DMS53 (cell line): ENCODE results near the gene MR1.

Experiments
- DNase-seq: peaks from one replicate; lab custom pipeline; 2025; lab: John Stamatoyannopoulos, UW

The MR1 gene

GRCh38 chr1:181064011-181064623 is 30.3 kb downstream of the MR1 start:
- DNase-seq = no peak

DNA sequence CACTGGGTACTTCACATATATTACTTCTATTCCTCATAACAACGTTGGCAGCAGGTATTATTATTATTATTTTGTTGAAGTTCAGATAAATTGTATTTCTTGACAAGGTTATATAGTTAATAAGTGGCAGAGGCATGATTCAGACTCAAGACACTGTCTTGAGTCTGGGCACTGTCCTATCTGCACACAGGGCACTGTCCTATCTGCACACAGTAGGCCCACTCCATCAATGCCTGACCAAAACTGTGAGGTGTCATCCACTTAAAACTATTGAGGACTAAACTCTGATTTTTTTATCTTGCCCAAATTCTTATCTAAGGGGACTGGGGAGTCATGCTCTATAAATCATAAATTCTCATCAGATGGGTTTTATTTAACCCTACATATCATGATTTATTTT is 30.9 kb downstream of the MR1 start:
- no peak for DNase-seq

DNA sequence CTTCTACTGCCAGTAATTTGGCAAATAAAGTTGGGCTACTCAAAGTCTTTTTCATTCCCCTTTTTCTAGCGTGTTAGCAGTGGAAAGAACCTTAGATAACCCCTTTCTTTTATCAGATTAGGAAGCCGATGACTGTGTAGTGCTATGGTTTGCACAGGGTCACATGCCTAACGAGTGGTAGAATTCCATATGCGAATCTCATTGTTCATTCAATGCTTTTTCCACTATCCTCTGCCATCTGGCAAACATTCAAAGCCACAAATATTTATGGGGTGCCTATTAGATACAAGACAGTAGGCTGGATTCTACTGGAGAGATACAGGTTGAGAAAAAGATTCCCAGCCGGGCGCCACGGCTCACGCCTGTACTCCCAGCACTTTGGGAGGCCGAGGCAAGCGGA is 39.9 kb downstream of the MR1 start:
- no peak for DNase-seq

- DNase-seq = no peak
Measured at GRCh38 chr1:181075766-181076350, 42.1 kb downstream of the MR1 start.

- no peak for DNase-seq
Measured at GRCh38 chr1:181076852-181077251, 43.1 kb downstream of the MR1 start.

DNA sequence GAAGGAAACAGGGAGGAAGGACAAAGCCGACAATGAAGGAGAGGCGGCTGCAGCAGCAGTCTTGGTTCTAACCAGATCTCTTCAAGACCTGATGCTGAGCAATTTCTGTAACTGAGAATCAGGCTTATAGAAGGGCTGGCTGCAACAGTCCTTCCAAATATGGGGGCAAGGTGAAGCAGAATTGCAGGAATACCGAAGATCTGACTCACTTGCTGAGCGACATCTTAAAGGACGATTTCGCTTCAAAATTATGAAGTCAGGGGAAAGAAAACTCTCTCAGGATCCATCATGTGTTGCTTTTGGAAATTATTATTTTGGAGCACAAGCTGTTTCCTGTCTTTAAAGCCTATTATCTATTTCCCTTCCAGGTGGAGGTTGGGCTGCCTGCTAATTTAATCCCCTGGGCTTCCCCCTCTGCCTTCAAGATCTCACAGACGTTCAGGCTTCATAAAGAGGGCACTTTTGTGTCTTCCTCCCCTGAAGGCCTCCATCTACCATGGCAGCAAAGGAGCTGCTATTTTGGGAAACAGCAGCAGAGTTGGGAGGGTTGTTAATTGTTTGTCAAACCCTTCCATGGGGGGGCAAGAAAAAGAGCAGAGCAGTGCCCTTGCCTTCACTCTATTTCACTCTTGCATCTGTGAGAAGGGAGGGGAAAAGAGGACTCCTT is 43.9 kb downstream of the MR1 start:
- no peak for DNase-seq

DNA sequence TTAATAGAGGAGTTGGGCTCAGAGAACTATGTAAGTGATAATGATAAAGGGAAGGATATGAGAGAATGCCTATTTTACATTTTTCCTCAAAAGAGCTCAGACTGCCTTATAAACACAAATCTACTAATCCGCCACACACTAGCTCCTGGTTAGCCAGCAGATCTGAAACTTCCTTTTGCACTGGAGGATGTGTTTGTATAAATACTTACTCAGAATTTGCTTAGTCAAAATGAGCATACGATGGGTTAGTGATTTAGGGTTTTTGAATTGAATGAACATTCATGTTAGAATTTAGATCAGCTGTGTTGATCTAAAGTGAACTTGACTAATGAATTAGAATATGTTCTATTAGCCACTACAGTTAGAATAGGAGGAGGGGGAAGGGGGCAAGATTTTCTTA is 45.6 kb downstream of the MR1 start:
- DNase-seq = no peak

GRCh38 chr1:181079920-181080319 is 46.1 kb downstream of the MR1 start:
- DNase-seq = no peak

- DNase-seq = no peak
Measured at GRCh38 chr1:181080556-181080955, 46.8 kb downstream of the MR1 start.

GRCh38 chr1:181081395-181081794 is 47.6 kb downstream of the MR1 start:
- peak; percentile 10 for DNase-seq

- peak; percentile 91 for DNase-seq
Measured at GRCh38 chr1:181083842-181084605, 50.2 kb downstream of the MR1 start.

DNA sequence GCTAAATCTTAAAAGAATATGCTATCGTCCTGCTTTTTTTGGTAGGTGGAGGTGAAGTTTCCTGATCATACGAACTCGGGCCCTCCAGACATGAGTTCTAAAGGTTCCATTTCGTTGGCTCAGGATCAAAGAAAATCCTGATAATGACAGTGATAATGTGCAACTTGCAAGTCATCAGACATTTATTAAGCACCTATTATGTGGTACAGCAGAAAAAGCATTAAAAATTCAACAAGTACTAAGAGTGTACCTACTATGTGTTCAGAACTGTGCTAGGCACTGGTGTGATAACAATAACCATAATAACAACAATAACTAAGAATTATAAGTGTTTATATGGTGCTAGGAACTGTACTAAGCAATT is 50.8 kb downstream of the MR1 start:
- no peak for DNase-seq

GRCh38 chr1:181086091-181086490 is 52.3 kb downstream of the MR1 start:
- no peak for DNase-seq

DNA sequence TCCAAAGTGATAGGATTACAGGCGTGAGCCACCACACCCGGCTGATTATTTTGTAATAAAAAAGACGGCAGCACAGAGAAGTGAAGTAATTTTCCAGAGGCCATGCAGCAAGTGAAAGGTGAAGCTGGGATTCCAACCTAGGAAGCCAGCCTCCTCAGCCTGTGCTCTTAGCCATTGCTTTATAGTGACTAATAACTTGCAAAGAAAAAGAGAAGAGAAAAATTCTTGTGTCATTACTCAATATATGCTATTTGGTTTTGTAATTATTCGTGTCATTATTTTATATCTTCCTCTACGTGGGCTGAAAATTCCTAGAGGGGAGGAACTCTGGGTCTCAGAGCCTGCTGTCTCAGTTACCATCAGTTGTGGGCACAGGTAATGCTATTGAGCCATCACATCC is 53.1 kb downstream of the MR1 start:
- no peak for DNase-seq

- DNase-seq = peak; percentile 10
Measured at GRCh38 chr1:181087400-181087901, 53.7 kb downstream of the MR1 start.

DNA sequence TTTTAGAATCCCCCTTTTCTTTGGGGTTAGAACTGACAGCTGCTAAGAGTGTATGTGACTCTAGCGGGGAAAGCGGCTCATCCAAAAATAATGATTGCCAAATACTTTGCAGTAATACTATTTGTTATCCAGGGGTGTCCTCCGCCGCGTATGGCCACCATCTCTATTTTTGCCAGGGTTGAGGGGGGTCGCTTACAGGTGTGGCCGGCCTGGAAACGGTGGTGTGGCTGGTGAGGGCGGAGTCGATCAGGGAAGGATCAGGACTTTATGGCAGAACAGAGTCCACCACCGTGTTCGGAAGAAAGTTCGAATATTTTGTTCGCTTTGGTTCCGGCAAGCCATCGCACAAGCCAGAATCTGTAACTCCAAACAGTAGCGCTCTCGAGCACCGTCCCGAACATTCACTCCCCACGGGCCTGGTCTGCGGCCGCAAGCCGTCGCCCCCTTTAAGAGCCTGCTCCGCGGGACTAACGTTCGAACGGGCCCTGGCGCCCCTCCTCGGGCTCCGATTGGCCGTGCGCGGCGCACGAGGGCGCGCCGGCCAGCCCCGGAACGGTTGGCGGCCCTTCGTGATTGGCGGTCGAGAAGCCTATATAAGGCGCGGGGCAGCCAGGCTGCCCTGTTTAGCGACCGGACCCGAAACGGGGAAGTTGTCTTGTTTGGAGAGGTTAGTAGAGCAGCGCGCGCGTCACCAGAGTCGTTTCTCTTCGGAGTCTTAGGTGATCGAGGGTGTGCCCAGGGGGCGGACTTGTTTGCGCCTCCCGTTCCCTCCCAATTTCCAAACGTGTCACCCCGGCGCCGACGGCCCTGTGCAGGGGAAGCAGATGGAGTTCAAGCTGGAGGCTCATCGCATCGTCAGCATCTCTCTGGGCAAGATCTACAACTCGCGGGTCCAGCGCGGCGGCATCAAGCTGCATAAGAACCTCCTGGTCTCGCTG is 54.6 kb downstream of the MR1 start, which contains the start of gene IER5:
Gene IER5, plus strand, starts transcription at position 622 of the 938 bp plus-strand sequence. Its CDS starts 203 bp downstream, at position 825.
- peak; percentile 97 for DNase-seq

DNA sequence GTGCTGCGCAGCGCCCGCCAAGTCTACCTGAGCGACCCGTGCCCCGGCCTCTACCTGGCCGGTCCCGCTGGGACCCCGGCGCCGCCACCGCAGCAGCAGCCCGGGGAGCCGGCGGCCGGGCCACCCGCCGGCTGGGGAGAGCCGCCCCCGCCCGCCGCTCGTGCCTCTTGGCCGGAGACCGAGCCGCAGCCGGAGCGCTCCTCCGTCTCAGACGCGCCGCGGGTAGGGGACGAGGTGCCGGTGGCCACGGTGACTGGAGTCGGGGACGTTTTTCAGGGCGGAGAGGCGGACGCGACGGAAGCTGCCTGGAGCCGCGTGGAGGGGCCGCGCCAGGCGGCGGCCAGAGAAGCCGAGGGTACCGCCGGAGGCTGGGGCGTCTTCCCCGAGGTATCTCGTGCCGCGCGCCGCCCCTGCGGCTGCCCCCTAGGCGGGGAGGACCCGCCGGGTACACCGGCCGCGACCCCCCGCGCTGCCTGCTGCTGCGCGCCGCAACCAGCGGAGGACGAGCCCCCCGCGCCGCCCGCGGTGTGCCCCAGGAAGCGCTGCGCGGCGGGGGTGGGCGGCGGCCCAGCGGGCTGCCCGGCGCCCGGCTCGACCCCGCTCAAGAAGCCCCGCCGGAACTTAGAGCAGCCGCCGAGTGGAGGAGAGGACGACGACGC is 55.4 kb downstream of the MR1 start:
- peak; percentile 81 for DNase-seq

DNA sequence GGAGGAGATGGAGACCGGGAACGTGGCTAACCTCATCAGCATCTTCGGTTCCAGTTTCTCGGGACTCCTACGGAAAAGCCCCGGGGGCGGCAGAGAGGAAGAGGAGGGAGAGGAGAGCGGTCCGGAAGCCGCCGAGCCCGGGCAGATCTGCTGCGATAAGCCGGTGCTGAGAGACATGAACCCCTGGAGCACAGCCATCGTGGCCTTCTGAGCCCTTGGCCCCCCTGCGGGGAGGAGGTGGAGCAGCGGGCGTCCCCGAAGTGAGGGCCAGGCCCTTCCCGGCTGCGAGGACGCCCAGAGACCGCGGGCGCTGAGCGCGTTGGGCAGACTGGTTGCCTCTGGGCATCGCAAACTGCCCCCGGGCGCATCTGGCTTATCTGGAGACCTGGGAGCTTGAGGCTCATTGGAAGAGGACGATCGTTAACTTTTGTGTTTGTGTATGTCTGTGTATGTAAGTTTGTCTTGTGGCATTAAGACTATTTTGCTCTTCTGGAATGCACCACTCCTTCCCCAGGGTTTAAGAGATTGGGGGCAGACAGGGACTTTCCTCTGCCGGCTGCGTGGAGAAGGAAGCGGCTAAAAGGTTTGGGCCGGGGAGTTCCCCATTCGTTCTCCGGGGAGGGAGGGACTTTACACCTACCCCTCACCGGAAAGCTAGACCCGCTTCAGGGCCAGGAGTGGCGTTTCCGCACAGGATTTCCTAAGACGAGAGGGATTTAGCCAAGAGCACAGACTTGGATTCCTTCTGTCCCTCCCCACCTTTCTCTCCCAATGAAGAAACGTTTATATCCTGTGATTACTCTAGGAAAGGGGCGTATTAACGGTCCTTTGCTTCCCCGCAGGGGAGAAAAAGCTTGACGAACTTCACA is 56.1 kb downstream of the MR1 start:
- DNase-seq = peak; percentile 73

GRCh38 chr1:181090641-181091126 is 56.9 kb downstream of the MR1 start:
- no peak for DNase-seq
